Neural cell (in vitro differentiated cells): Measurements from ENCODE around the gene STH. TPM values are rescaled to one million over a fixed set of nuclear protein-coding genes. Genes with fewer than 3 reads are reported as not detected.

ENCODE experiments used
- H2AFZ ChIP-seq: fragments of 200-600, 300-800 bp; sonication (generic), shearing (Covaris generic); 2 replicates; pipeline ENCODE4 v1.6.0; 2014; ENCODE audit warnings: low read depth, mild to moderate bottlenecking, antibody characterized with exemption, low read length, moderate library complexity
- H3F3A ChIP-seq: fragments of 200-600 bp; shearing (Covaris generic); 2 replicates; pipeline ENCODE4 v1.6.1; 2016; ENCODE audit warnings: mild to moderate bottlenecking, moderate library complexity, mixed read lengths, antibody characterized with exemption, low read length; ENCODE audit not compliant: insufficient read depth, poor library complexity, severe bottlenecking
- H3K27ac ChIP-seq: fragments of 200-600, 300-800 bp; sonication (generic), shearing (Covaris generic); 2 replicates; pipeline ENCODE4 v1.5.1; 2014; ENCODE audit warnings: mild to moderate bottlenecking, low read length, moderate library complexity
- H3K27me3 ChIP-seq: fragments of 300-800, 200-600 bp; sonication (generic), shearing (Covaris generic); 2 replicates; pipeline ENCODE4 v1.6.0; 2014; ENCODE audit warnings: mild to moderate bottlenecking, low read depth, low read length, moderate library complexity; ENCODE audit not compliant: insufficient read depth
- H3K36me3 ChIP-seq: fragments of 300-800, 200-600 bp; sonication (generic), shearing (Covaris generic); 2 replicates; pipeline ENCODE4 v1.5.1; 2014; ENCODE audit warnings: mild to moderate bottlenecking, antibody characterized with exemption, low read length, moderate library complexity; ENCODE audit not compliant: insufficient read depth
- H3K4me2 ChIP-seq: fragments of 300-800, 200-600 bp; sonication (generic), shearing (Covaris generic); 2 replicates; pipeline ENCODE4 v1.6.0; 2014; ENCODE audit warnings: mild to moderate bottlenecking, low read length
- H3K4me3 ChIP-seq: fragments of 300-800, 200-600 bp; sonication (generic), shearing (Covaris generic); 2 replicates; pipeline ENCODE4 v1.5.1; 2014; ENCODE audit warnings: mild to moderate bottlenecking, low read length, moderate library complexity
- H3K79me2 ChIP-seq: fragments of 200-600 bp; shearing (Covaris generic); replicated peaks from 2 replicates; pipeline ENCODE4 v1.6.0; 2014; ENCODE audit warnings: mild to moderate bottlenecking, low read length, moderate library complexity; ENCODE audit not compliant: insufficient read depth
- H3K9ac ChIP-seq: fragments of 300-800, 200-600 bp; sonication (generic), shearing (Covaris generic); 2 replicates; pipeline ENCODE4 v1.6.1; 2016; ENCODE audit warnings: mild to moderate bottlenecking, low read length, mixed read lengths
- H3K9me2 ChIP-seq: fragments of 200-600 bp; shearing (Covaris generic); 2 replicates; pipeline ENCODE4 v1.6.1; 2016; ENCODE audit warnings: mild to moderate bottlenecking, low read length, mixed read lengths; ENCODE audit not compliant: insufficient read depth
- H3K9me3 ChIP-seq: fragments of 200-600, 300-800 bp; sonication (generic), shearing (Covaris generic); 2 replicates; pipeline ENCODE4 v1.6.1; 2016; ENCODE audit warnings: mild to moderate bottlenecking, mixed run types, low read length, moderate library complexity, mixed read lengths
- H4K20me1 ChIP-seq: fragments of 200-600 bp; shearing (Covaris generic); 2 replicates; pipeline ENCODE4 v1.6.1; 2016; ENCODE audit warnings: mild to moderate bottlenecking, mixed run types; ENCODE audit not compliant: insufficient read depth
- CTCF ChIP-seq: fragments of 450-650 bp; IDR thresholded peaks from 2 replicates; pipeline ENCODE4 v1.5.1; 2014; ENCODE audit warnings: antibody characterized with exemption, mild to moderate bottlenecking, moderate library complexity; ENCODE audit not compliant: poor library complexity, severe bottlenecking
- EP300 ChIP-seq: fragments of 450-650 bp; conservative IDR thresholded peaks from 2 replicates; pipeline ENCODE4 v1.6.1; 2014; ENCODE audit warnings: antibody characterized with exemption, mild to moderate bottlenecking, moderate library complexity; ENCODE audit not compliant: poor library complexity, severe bottlenecking
- EZH2 ChIP-seq: fragments of 200-600, 300-800 bp; shearing (Covaris generic), sonication (generic); IDR thresholded peaks from 2 replicates; pipeline ENCODE4 v1.6.1; 2014; ENCODE audit warnings: antibody characterized with exemption, low read length, borderline replicate concordance, mild to moderate bottlenecking; ENCODE audit not compliant: insufficient read depth, poor library complexity, severe bottlenecking
- MXI1 ChIP-seq: fragments of 450-650 bp; conservative IDR thresholded peaks from 2 replicates; pipeline ENCODE4 v1.6.1; 2014; ENCODE audit warnings: antibody characterized with exemption, mild to moderate bottlenecking; ENCODE audit not compliant: poor library complexity, severe bottlenecking
- POLR2AphosphoS5 ChIP-seq: IDR thresholded peaks from 2 replicates; pipeline ENCODE4 v1.6.1; 2012
- RAD21 ChIP-seq: fragments of 450-650 bp; conservative IDR thresholded peaks from 2 replicates; pipeline ENCODE4 v1.6.1; 2014; ENCODE audit warnings: antibody characterized with exemption, mild to moderate bottlenecking, moderate library complexity
- REST ChIP-seq: IDR thresholded peaks from 2 replicates; pipeline ENCODE4 v1.6.1; 2012; ENCODE audit warnings: borderline replicate concordance
- SMC3 ChIP-seq: fragments of 450-650 bp; conservative IDR thresholded peaks from 2 replicates; pipeline ENCODE4 v1.6.1; 2014; ENCODE audit warnings: antibody characterized with exemption, mild to moderate bottlenecking, moderate library complexity; ENCODE audit not compliant: poor library complexity
- TAF1 ChIP-seq: IDR thresholded peaks from 2 replicates; pipeline ENCODE4 v1.6.1; 2012; ENCODE audit warnings: low read depth
- polyA plus RNA-seq: library from polyadenylated mRNA; depleted of rRNA; stranded (reverse); fragments of >200 nt; gene quantifications from 2 replicates; pipeline ENCODE4 v1.2.3, GENCODE V29; 2014

Gene STH
- polyA plus RNA-seq, 1 donor from 2014 or later = not detected

- Histone ChIP-seq H3K79me2 (no peaks in the 10 kb centered on the region), H4K20me1 (no peaks in the 10 kb centered on the region), H3K4me3 (no peak overlapping the region), H3K4me2 (no peak overlapping the region), H3K27ac (no peak overlapping the region), H3K36me3 (peaks cover 3% of the 10 kb centered on the region), H2AFZ (no peak overlapping the region), H3K9me3 (no peaks in the 10 kb centered on the region), H3F3A (no peaks in the 10 kb centered on the region), H3K27me3 (no peaks in the 10 kb centered on the region), H3K9me2 (no peaks in the 10 kb centered on the region), H3K9ac (no peak overlapping the region)
- TF ChIP-seq REST = no peak
- TF ChIP-seq EZH2 = no peak
- no peak for TF ChIP-seq EP300
- no peak for TF ChIP-seq TAF1
- no peak for TF ChIP-seq RAD21
- no peak for TF ChIP-seq CTCF
- TF ChIP-seq POLR2AphosphoS5 = no peak
- no peak for TF ChIP-seq MXI1
- no peak for TF ChIP-seq SMC3
Measured at GRCh38 chr17:45995627-45996270, 3.3 kb upstream of the STH start.

DNA sequence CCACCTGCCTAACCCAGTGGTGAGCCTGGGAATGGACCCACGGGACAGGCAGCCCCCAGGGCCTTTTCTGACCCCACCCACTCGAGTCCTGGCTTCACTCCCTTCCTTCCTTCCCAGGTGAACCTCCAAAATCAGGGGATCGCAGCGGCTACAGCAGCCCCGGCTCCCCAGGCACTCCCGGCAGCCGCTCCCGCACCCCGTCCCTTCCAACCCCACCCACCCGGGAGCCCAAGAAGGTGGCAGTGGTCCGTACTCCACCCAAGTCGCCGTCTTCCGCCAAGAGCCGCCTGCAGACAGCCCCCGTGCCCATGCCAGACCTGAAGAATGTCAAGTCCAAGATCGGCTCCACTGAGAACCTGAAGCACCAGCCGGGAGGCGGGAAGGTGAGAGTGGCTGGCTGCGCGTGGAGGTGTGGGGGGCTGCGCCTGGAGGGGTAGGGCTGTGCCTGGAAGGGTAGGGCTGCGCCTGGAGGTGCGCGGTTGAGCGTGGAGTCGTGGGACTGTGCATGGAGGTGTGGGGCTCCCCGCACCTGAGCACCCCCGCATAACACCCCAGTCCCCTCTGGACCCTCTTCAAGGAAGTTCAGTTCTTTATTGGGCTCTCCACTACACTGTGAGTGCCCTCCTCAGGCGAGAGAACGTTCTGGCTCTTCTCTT is 2.6 kb upstream of the STH start:
- Histone ChIP-seq H3K9me3 (no peaks in the 10 kb centered on the region), H3K4me2 (no peak overlapping the region), H3K27me3 (no peaks in the 10 kb centered on the region), H3K4me3 (no peak overlapping the region), H3K27ac (no peak overlapping the region), H3K79me2 (no peaks in the 10 kb centered on the region), H3F3A (no peaks in the 10 kb centered on the region), H2AFZ (no peak overlapping the region), H4K20me1 (no peaks in the 10 kb centered on the region), H3K9me2 (no peaks in the 10 kb centered on the region), H3K36me3 (no peaks in the 10 kb centered on the region), H3K9ac (no peak overlapping the region)
- TF ChIP-seq POLR2AphosphoS5 = no peak
